NCI-H510A (cell line): ENCODE results near the gene NTN3.

Experiments
- DNase-seq: peaks from one replicate; lab custom pipeline; 2025; lab: John Stamatoyannopoulos, UW

NTN3 gene

DNA sequence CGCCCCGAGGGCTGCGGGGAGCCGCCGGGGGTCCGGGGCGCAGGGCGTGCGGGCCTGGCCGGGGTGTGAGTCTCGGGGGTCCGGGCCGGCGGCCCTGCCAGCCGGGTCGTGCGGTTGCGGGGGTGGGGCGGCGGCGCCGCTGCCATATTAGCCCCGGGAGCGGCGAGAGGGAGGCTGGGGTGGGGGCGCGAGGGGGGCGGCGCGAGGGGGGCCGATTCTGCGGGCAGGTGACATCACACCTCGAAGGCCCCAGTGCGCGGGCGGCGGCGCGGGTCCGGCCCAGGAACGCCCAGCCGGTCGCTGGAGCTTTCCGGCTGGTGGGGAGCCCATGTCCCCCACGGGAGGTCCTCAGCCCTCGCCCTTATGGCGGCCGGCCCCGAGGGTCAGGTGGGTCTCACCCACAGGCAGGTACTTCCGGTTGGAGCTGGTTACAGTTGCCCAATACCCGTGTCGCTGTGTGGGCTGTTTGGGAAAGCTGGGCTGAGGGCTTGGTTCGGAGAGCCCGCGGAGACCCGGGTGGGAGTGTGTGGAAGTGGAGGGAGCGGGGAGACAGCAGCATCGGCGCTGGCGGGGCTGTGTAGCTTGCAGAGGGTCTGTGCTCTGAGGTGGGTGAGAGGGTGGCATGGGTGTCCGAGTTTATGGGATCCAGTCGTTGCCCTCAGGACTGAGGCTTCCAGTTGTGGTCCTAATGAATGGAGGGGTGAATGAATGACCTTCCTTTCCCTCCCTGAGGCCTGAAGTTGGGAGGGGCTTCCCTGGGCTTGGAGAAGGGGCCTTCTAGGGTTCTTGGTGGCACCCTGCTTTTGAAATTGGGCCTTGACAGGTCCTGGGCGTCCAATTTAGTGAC lies 43.5 kb downstream of the NTN3 start:
- no peak for DNase-seq

DNA sequence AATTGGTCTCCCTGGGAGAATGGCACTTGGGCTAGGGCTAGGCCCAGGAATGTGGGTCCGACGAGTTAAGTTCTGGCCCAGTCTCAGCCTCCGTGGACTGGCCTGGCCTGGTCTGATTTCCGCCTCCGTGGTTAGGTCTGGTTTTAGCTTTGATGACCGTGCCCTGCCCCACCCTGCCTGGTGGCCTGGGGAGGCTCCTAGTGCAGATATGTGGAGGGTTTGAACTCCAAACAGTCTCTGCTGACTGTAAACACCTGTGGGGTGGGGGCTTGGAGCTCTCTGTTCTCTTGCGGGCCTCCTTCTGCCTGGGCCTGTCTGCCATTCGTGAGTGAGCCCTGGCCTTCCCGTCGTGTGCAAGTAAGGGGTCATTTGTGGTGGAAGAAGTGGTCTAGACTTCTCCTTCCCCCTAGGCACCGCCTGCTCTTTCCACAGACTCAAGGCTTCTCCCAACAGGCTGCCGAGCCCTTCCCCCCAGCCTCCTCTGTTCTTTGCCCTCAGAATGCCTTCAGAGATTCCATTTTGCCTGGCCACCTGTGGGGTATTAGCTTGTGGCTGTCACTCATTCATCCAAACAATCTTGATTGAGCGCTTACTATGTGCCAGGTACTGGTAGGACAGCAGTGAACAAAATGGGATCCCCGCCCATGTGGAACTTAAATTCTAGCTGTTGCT lies 44.2 kb downstream of the NTN3 start:
- DNase-seq: no peak

DNA sequence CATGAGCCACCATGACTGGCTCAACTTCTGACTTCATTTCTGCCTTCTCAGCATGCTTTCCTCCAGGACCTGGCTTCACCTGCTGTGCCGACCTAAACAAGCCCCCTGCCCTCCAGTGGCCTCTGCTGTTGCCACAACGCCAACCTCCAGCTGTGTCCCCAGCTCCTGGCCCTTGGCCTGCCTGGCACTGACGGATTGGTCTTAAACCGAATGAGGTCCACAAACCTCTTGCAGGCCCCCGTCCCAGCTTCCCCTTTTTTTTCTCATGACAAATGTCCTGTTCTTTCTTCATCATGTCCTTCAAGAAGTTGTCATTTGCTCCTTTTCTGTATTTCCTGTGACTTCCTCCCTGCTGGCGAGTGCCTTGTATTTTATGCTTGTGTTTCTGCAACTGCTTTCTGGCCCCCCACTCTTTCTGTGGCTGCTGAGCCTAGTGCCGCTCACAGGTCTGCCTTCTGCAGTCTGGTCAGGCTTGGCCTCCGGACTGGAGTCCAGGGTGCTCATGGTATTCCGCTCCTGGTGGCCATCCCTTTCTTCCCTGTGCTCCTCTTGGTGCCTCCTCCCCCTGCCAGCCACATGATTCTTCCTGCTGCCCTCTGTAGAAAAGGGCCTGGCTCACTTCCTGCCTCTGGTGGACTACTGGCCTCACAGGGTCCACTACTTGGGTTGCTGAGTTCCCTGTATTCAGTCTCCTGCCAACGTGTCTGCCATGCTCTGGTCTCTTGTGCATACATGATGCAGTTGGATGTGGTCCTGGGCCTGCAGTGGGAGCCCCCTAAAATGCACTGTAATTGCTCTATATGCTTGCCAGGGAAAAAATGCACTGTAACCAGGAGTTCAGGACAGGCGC lies 45.5 kb downstream of the NTN3 start:
- no peak for DNase-seq

DNA sequence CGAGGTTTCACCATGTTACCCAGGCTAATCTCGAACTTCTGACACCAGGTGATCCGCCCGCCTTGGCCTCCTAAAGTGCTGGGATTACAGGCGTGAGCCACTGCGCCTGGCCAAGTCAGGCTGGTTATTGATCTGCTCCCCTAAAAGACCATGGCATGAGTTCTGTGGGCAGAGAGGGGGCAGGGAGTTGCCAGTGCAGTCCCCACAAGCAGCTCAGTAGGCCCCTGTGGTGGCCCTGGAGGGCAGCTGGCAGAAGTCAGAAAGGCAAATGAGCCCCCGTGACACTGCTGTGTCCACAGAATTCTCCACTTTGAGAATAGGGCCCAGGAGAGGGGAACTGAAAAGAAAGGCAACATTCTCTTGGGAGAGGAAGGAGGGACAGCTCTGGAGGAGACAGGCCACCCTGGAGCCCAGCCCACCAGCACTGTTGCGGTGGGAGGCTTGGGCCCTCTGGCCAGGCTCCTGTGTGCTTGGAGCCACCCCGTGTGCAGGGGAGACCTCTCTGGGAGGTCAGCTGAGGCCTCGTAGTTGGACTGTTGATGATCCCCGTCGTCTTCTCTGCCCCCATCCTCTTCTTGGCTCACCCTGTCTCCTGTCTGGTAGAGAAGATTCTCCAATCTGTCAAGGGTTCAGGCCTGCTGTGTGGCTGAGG lies 47.0 kb downstream of the NTN3 start:
- no peak for DNase-seq

DNA sequence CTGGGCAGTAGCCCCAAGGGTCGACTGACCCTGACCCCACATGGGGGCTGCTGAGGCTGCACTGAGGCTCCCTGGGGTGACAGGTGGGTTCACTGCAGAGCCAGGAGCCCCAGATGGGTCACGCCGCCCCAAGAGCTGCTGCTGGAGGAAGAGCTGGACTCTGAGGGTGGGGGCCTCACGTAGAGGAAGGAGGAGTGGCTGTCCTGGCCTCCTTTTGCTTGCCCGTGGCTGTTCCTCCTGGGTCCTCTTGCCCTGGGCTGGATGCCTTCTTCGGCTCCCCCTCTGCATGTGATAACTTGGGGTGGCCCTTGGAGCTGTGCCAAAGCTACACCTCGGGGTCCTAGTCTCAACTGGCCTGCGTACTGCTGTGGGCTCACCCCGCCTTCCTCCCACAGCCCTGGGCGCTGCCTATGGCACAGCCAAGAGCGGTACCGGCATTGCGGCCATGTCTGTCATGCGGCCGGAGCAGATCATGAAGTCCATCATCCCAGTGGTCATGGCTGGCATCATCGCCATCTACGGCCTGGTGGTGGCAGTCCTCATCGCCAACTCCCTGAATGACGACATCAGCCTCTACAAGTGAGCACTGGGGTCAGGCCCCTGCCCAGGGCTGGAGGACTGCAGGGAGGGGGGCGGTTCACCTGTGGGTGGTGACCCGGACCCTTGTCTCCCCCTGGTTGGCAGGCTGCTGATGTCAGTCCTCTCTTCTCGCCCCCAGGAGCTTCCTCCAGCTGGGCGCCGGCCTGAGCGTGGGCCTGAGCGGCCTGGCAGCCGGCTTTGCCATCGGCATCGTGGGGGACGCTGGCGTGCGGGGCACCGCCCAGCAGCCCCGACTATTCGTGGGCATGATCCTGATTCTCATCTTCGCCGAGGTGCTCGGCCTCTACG lies 48.0 kb downstream of the NTN3 start:
- no peak for DNase-seq

DNA sequence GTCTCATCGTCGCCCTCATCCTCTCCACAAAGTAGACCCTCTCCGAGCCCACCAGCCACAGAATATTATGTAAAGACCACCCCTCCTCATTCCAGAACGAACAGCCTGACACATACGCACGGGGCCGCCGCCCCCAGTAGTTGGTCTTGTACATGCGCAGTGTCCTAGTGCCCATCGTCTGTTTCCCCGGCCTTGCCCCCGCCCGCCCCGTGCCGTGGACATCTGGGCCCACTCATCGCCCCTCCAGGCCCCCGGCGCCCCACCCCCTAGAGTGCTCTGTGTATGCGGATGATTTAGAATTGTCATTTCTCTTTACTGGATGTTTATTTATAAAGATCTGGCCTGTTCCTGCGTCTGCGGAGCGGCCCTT lies 48.6 kb downstream of the NTN3 start:
- DNase-seq: no peak

DNA sequence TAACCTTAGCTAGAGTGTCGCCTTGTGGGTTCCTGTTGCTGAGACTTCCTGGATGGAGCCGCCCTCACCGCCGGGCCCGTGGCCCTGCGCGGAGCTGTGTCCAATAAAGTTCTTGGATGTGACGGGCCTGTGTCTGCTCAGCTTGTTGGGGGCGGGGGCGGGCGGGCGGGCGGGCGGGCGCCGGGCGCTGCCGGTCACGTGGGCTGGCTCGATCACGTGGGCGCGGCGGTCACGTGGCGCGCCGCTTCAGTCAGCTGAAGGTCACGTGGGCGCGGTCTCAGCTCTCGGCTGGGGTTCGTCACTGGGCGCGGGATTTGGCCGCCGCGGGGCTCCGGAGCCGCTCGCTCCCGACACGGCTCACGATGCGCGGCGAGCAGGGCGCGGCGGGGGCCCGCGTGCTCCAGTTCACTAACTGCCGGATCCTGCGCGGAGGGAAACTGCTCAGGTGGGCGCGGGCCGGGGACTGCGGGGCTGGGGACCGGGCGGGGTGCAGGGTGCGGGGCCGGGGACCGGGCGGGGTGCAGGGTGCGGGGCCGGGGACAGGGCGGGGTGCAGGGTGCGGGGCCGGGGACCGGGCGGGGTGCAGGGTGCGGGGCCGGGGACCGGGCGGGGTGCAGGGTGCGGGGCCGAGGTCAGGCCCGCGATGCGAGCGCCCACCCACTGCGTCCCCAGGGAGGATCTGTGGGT lies 49.1 kb downstream of the NTN3 start, which contains the start of gene AMDHD2:
Gene AMDHD2, plus strand, starts transcription at position 275 of the 687 bp plus-strand sequence. Its CDS starts 88 bp downstream, at position 363.
- peak; percentile 83 for DNase-seq

DNA sequence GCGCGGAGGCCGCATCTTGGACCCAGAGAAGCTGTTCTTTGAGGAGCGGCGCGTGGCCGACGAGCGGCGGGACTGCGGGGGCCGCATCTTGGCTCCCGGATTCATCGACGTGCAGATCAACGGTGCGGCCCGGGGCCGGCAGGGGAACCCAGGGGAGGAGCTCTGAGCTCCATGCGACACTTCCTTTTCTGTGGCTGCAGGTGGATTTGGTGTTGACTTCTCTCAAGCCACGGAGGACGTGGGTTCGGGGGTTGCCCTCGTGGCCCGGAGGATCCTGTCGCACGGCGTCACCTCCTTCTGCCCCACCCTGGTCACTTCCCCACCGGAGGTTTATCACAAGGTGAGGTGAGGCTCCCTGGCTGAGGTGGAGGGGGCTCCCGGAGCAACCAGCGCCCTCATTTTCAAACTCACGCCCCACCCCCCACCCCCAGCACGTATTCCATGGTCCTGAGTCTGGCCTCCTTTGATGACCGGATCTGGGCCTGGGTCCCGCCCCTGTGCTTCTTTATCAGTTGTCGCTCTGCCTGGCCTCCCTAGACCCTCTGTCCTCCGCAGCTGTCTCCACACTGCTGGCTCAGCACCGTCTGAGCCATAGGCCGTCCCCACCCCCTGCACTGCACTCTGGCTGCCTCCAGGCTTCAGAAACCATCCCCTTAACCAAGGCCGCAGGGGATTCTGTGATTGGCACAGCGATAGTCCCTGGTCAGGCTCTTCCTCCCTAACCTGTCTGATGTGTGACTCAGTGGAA lies 49.9 kb downstream of the NTN3 start:
- DNase-seq: no peak
